HepG2 (cell line): ENCODE results near the gene ANKRD39. TPM values are rescaled to one million over a fixed set of nuclear protein-coding genes. Genes with fewer than 3 reads are reported as not detected.

Experiments
- ATAC-seq: fragments of 200-7000 bp; cut with Tn5 transposase; 3 replicates; pipeline ENCODE4 v1.9.1; 2020; ENCODE audit warnings: mild to moderate bottlenecking, moderate library complexity
- BruUV-seq: library from RNA; stranded (reverse); fragments of 400-500 nt; replicated peaks from 2 replicates; lab custom pipeline; 2021; lab: Mats Ljungman, UMichigan
- CTCF ChIA-PET: fragments of 300-600 bp; formaldehyde crosslinking; extraction: SDS; loops from one replicate; lab custom pipeline; 2021; ENCODE audit warnings: low total read pairs, inconsistent platforms, low intra/inter-chr PET ratio; lab: Yijun Ruan, JAX
- POLR2A ChIA-PET: fragments of 350-600 bp; sonication (Branson Sonifier 250); formaldehyde crosslinking; loops from one replicate; lab custom pipeline; 2020; ENCODE audit warnings: antibody characterized with exemption, inconsistent platforms; lab: Yijun Ruan, JAX
- DNase-seq: peaks from one replicate; pipeline ENCODE4 v3.0.0-alpha.2; 2015; ENCODE audit warnings: low spot score
- FAIRE-seq: peaks from 3 replicates; lab custom pipeline; 2011; peaks lifted over from hg19 to GRCh38; lab: Jason Lieb, UNC
- H2AFZ ChIP-seq: one replicate; pipeline ENCODE4 v1.6.1; 2011; ENCODE audit warnings: low read length, inconsistent platforms
- H3K27ac ChIP-seq: fragments of 300-600 bp; 3 replicates; pipeline ENCODE4 v1.8.0; 2011; ENCODE audit warnings: mixed run types, mild to moderate bottlenecking, mixed read lengths, low read length, inconsistent platforms; ENCODE audit not compliant: insufficient read depth; ENCODE audit errors: extremely low read length
- H3K27me3 ChIP-seq, 2 experiments: fragments of 200-600 bp in 1 of 2; 2 replicates in 1 of 2; 3 replicates in 1 of 2; pipeline versions ENCODE4 v1.6.0 to v1.8.0; 2011; ENCODE audit warnings: low read length in 2 of 2, mild to moderate bottlenecking in 2 of 2, moderate library complexity in 2 of 2, inconsistent platforms in 1 of 2; ENCODE audit not compliant: insufficient read depth in 2 of 2, control insufficient read depth in 1 of 2
- H3K36me3 ChIP-seq, 2 experiments: fragments of 200-600 bp in 1 of 2; replicated peaks in 1 of 2; 2 replicates in 1 of 2; 3 replicates in 1 of 2; pipeline versions ENCODE4 v1.5.1 to v1.8.0; 2011; ENCODE audit warnings: low read length in 2 of 2, inconsistent platforms in 1 of 2; ENCODE audit not compliant: insufficient read depth in 2 of 2, control insufficient read depth in 1 of 2
- H3K4me1 ChIP-seq: 2 replicates; pipeline ENCODE4 v1.5.1; 2012; ENCODE audit warnings: low read length, inconsistent platforms; ENCODE audit not compliant: insufficient read depth
- H3K4me2 ChIP-seq: 2 replicates; pipeline ENCODE4 v1.6.0; 2011; ENCODE audit warnings: low read depth, low read length, inconsistent platforms
- H3K4me3 ChIP-seq, 3 experiments: fragments of 200-600 bp in 1 of 3; sonication (generic), shearing (Covaris generic) in 1 of 3; replicated peaks in 1 of 3; 2 replicates each; pipeline ENCODE4 v1.5.1; 2011 to 2016; ENCODE audit warnings: low read length in 3 of 3, inconsistent platforms in 2 of 3, low read depth in 2 of 3, mild to moderate bottlenecking in 2 of 3, control low read depth in 1 of 3, mixed read lengths in 1 of 3; ENCODE audit not compliant: insufficient read depth in 1 of 3
- H3K79me2 ChIP-seq: one replicate; pipeline ENCODE4 v1.6.1; 2011; ENCODE audit warnings: low read length, inconsistent platforms; ENCODE audit not compliant: insufficient read depth
- H3K9ac ChIP-seq: 2 replicates; pipeline ENCODE4 v1.6.0; 2011; ENCODE audit warnings: mild to moderate bottlenecking, low read depth, low read length, inconsistent platforms; ENCODE audit not compliant: insufficient read depth
- H3K9me3 ChIP-seq: 2 replicates; pipeline ENCODE4 v1.5.1; 2012; ENCODE audit warnings: mild to moderate bottlenecking, low read length
- H4K20me1 ChIP-seq: 2 replicates; pipeline ENCODE4 v1.6.0; 2011; ENCODE audit warnings: inconsistent platforms, mild to moderate bottlenecking, low read length, moderate library complexity; ENCODE audit not compliant: insufficient read depth
- CBX1 ChIP-seq: IDR thresholded peaks from one replicate; pipeline ENCODE4 v1.6.1; 2016; ENCODE audit warnings: antibody characterized with exemption, low read depth
- CHD2 ChIP-seq: IDR thresholded peaks from 2 replicates; pipeline ENCODE4 v1.6.1; 2011; ENCODE audit warnings: low read depth, low read length, improper control_type of control experiment
- ELF1 ChIP-seq: sonication (generic); formaldehyde crosslinking; IDR thresholded peaks from 2 replicates; pipeline ENCODE4 v1.4.0; 2020; ENCODE audit warnings: missing genetic modification reagents
- GABPB1 ChIP-seq: IDR thresholded peaks from 2 replicates; pipeline ENCODE4 v1.6.1; 2016; ENCODE audit warnings: mild to moderate bottlenecking, missing genetic modification reagents, moderate library complexity, missing compliant biosample characterization
- NR3C1 ChIP-seq: sonication (generic); formaldehyde crosslinking; IDR thresholded peaks from 2 replicates; pipeline ENCODE4 v1.4.0; 2020; ENCODE audit warnings: missing genetic modification reagents
- SMAD9 ChIP-seq: sonication (generic); formaldehyde crosslinking; IDR thresholded peaks from 2 replicates; pipeline ENCODE4 v1.5.1; 2020; ENCODE audit warnings: mild to moderate bottlenecking, missing genetic modification reagents
- SRSF4 ChIP-seq: fragments of 200-400 bp; formaldehyde crosslinking; IDR thresholded peaks from one replicate; pipeline ENCODE4 v1.6.1; 2018; ENCODE audit warnings: mild to moderate bottlenecking, low read depth, low read length, moderate library complexity; ENCODE audit not compliant: poor library complexity, severe bottlenecking
- ZNF136 ChIP-seq: sonication (generic); formaldehyde crosslinking; IDR thresholded peaks from 2 replicates; pipeline ENCODE4 v1.8.1; 2022; ENCODE audit warnings: low read depth, mild to moderate bottlenecking, moderate library complexity, missing genetic modification reagents
- ZNF44 ChIP-seq: sonication (generic); formaldehyde crosslinking; IDR thresholded peaks from 2 replicates; pipeline ENCODE4 v1.5.1; 2020; ENCODE audit warnings: mild to moderate bottlenecking, missing genetic modification reagents
- ZNF446 ChIP-seq: sonication (generic); formaldehyde crosslinking; IDR thresholded peaks from 2 replicates; pipeline ENCODE4 v1.5.0; 2020; ENCODE audit warnings: mild to moderate bottlenecking, missing genetic modification reagents
- ZNF775 ChIP-seq: sonication (generic); formaldehyde crosslinking; IDR thresholded peaks from 2 replicates; pipeline ENCODE4 v1.4.0; 2020; ENCODE audit warnings: missing genetic modification reagents, mild to moderate bottlenecking, moderate library complexity, borderline replicate concordance
- ZNF790 ChIP-seq: sonication (generic); formaldehyde crosslinking; IDR thresholded peaks from 2 replicates; pipeline ENCODE4 v1.8.0; 2022; ENCODE audit warnings: missing genetic modification reagents, mild to moderate bottlenecking, borderline replicate concordance
- ZNF792 ChIP-seq: IDR thresholded peaks from 2 replicates; pipeline ENCODE4 v1.6.1; 2016
- WGBS: methylation state at CpG from one replicate; pipeline ENCODE4 v1.1.6; 2017; ENCODE audit warnings: low lambda C conversion rate; 5-methylcytosine and 5-hydroxymethylcytosine counted together
- in situ Hi-C: cut with HindIII; loops from 2 replicates; pipeline ENCODE4 v1.10.0; 2017; ENCODE audit warnings: low pct_unique_long_range_greater_than_20kb; ENCODE audit not compliant: extremely low pct_ligation_motif_present
- intact Hi-C: fragments of 100-400 bp; cut with micrococcal nuclease; formaldehyde crosslinking; loops from one replicate; pipeline ENCODE4 v1.10.0; 2022; ENCODE audit not compliant: unreplicated experiment
- polyA plus RNA-seq, 8 experiments: library from polyadenylated mRNA; depleted of rRNA in 3 of 8; stranded (reverse) in 7 of 8; unstranded in 1 of 8; fragments of >200 nt; fragmentation: Illumina TruSeq in 4 of 8; extraction: Trizol in 4 of 8; gene quantifications; 2 replicates each; pipeline versions ENCODE4 v1.2.1 to v1.2.3, GENCODE V29; 2011 to 2016; ENCODE audit warnings: low read depth in 4 of 8, missing spikeins in 1 of 8, mixed read lengths in 1 of 8; ENCODE audit not compliant: insufficient read depth in 1 of 8
- total RNA-seq, 5 experiments: library from RNA; depleted of rRNA; stranded (reverse); fragments of >200 nt; fragmentation: Illumina TruSeq; extraction: Trizol; gene quantifications; 2 replicates each; pipeline ENCODE4 v1.2.3, GENCODE V29; 2016; ENCODE audit warnings: low read depth in 1 of 5

The ANKRD39 gene
- total and polyA plus RNA-seq, 2 of the 13 experiments (the other 11 are each of a cell fraction or from before 2014, with no cell fraction given): 23.2 to 24.8 TPM

DNA sequence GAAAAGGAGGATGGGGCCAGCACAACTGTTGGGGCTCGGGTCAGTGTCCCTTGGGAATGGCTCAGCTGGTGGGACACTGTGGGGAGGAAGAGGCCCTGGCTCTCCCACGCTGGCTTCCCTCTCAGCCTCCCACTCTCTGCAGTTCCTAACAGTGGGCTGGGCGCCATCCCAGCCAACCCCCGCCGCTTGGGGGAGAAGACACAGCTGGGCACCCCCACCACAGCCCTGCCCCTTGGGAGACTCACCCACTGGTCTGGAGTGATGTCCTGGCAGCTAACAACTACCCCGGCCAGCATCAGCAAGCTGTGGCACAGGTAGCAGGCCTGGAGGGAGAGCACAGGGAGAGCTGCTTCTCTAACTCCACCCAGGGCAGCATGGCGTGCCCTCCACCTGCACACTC lies 20.4 kb upstream of the ANKRD39 start:
- no peaks in the 10 kb centered on the region for H3K36me3 ChIP-seq
- H3K4me1 ChIP-seq: no peaks in the 10 kb centered on the region
- DNase-seq (no peak), ATAC-seq (no peak), FAIRE-seq (no peak)
- 6% methylated on average over 3 of the region's 7 CpGs for WGBS
- in situ Hi-C loops: no loop called here
- TF ChIP-seq ELF1 (no peak), ZNF446 (CRISPR knock-in tag) (no peak), CBX1 (no peak), ZNF792 (CRISPR knock-in tag) (no peak), CHD2 (no peak), ZNF790 (no peak), ZNF44 (CRISPR knock-in tag) (no peak), ZNF136 (CRISPR knock-in tag) (no peak), SRSF4 (no peak), NR3C1 (CRISPR knock-in tag) (no peak)
- ChIA-PET CTCF (no interaction called here), POLR2A (no interaction called here)
- H3K9me3 ChIP-seq: no peaks in the 10 kb centered on the region
- H3K79me2 ChIP-seq: no peaks in the 10 kb centered on the region
- H3K4me3 ChIP-seq: no peak overlapping the region
- no peak overlapping the region for H3K27ac ChIP-seq
- intact Hi-C loops: no loop called here
- BruUV-seq: no TSS peak
- H3K4me2 ChIP-seq: no peak overlapping the region
- H3K27me3 ChIP-seq: peaks cover 40 to 96% of the 10 kb centered on the region in 2 experiments
- no peaks in the 10 kb centered on the region; the same call in 1 of the 2 replicates for H4K20me1 ChIP-seq
- no peak overlapping the region for H3K9ac ChIP-seq
- no peak overlapping the region for H2AFZ ChIP-seq

DNA sequence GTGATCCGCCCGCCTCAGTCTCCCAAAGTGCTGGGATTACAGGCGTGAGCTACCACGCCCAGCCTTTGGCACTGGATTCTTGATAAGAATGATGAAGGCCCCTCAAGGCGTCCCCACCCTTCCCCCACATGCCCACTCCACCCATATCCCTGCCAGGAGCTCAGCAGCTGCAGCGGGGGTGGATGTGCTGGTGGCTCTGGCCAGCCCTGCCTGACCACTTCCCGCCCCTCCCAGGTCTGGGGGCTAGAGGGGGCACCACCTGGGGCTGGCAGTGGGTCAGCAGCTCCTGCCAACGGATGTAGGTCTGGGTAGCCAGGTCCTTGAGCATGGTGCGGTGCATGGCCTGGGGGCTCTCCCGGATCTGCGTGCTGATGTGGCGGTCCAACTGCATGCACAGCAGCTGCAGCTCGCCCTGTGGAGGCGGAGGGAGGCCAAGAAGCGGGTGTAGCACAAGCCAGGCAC lies 19.8 kb upstream of the ANKRD39 start:
- H3K36me3 ChIP-seq: no peaks in the 10 kb centered on the region
- TF ChIP-seq GABPB1 (0 out of 2 replicates have a peak, but pooled peaks have one; percentile 13), SMAD9 (CRISPR knock-in tag) (no peak), ZNF775 (no peak)
- no peaks in the 10 kb centered on the region for H3K9me3 ChIP-seq
- no peak overlapping the region for H2AFZ ChIP-seq
- intact Hi-C loops (no loop called here), in situ Hi-C loops (no loop called here)
- H3K27ac ChIP-seq: no peak overlapping the region
- no peak overlapping the region for H3K4me3 ChIP-seq
- H3K79me2 ChIP-seq: no peaks in the 10 kb centered on the region
- FAIRE-seq (no peak), ATAC-seq (no peak), DNase-seq (no peak)
- H3K4me1 ChIP-seq: peaks cover 4% of the 10 kb centered on the region
- no TSS peak for BruUV-seq
- WGBS: 29% methylated on average over 13 of the region's 15 CpGs
- no peaks in the 10 kb centered on the region; the same call in 1 of the 2 replicates for H4K20me1 ChIP-seq
- ChIA-PET CTCF (no interaction called here), POLR2A (no interaction called here)
- no peak overlapping the region for H3K4me2 ChIP-seq
- peaks cover 37 to 95% of the 10 kb centered on the region in 2 experiments for H3K27me3 ChIP-seq
- no peak overlapping the region for H3K9ac ChIP-seq
